ENCODE results near the gene SAP30L.

Gene SAP30L

DNA sequence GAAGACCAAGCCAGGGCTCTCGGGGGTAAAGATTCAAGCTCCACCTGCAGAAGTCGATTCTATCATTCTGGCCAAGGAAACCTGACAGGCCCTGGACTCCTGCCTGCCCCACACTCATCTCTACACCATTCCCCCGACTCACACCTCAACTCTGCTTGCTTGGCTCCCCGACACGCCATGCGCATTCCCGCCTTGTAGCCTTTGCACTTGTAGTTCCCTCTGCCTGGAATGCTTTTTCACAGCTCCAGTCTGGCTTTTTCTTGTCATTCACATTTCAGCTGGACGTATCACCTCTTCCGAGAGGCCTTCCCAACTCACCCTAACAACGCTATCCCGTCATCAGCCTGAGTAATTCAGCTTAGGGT, 60.9 kb downstream of the SAP30L start:
- no peak for DNase-seq

DNA sequence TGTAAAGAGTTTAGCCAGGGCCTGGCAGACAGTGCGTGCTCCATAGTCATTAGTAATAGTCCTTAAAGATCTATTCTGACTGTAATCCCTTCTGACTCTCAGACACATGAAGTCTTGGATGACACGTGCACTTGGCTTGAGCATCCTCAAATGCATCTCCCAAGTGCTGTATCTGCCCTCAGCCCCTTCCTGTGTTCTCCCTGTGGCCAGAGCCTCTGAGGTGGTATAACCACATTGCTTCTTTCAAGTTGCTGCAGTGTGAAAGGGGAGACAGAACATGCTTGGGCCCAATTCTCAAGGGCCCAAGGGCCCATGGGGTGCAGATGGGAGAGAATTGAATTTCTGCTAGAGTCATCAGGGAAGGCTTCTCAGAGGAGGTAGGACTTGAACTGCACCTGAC, 62.3 kb downstream of the SAP30L start:
- DNase-seq: no peak

DNA sequence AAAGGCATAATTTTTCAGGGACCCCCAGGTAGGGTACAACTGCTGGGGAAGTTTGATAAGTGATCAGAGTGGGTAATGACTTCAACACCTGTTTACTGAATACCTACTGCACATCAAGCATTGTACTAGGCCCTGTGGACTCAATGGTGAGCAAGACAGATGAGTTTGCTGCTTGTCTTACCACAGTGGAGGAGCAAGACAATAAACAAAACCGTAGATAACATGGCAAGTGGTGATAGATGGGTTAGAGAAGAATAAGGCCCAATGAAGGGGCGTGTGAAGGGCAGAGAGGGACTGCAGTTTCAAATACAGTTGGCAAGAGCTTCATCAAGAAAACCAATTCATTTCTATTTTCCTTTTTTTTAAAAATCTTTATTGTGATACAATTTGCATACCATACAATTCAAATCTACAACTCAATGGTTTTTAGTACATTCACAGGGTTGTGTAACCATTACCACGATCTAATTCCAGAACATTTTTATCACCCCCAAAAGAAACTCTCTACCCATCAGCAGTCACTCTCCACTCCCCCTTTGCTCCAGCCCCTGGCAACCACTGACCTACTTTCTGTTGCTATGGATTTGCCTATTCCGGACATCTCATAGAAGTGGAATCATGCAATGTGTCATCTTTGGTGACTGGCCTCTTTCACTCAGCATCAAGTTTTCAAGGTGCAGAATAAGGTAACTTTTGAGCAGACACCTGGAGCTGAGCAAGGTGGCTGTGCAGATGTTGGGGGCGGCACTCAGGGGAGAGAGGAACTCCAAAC, 64.2 kb downstream of the SAP30L start:
- DNase-seq: no peak
